Stimulated activated CD4-positive, alpha-beta T cell treated with anti-CD3 and anti-CD28 coated beads, Interleukin-15, amount 100 ng/mL, for 1 hour (primary cell): Measurements from ENCODE around the gene SYCE1L.

Experiments
- DNase-seq, 2 donors: peaks; one replicate each; pipeline ENCODE4 v3.0.0-alpha.2; 2020; ENCODE audit warnings: low read depth in 1 of 2, low spot score in 1 of 2

Gene SYCE1L

DNA sequence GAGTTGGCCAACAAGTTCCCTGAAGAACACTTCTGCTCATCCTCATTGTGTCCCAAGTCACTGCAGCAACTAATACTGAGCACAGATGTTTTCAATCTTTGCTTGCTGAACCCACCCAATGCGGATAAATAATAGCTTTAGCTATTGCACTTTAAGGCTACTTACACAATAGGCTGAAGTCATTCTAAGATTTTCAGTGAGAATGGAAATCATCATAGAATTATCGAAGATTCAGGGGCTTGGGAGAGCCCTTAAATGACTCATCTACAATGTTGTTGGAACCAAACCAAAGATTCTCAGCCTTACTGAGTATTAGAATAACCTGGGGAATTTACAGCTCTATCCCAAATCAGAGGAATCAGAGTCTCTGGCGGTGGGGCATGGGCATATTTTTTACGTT is 51.2 kb downstream of the SYCE1L start:
- DNase-seq, result no peak
